Endothelial cell of umbilical vein (primary cell): Measurements from ENCODE around the gene UNC5C. TPM values are rescaled to one million over a fixed set of nuclear protein-coding genes. Genes with fewer than 3 reads are reported as not detected.

Experiments
- BruUV-seq: library from RNA; stranded (reverse); fragments of 400-500 nt; replicated peaks from 2 replicates; lab custom pipeline; 2021; lab: Mats Ljungman, UMichigan
- CTCF ChIA-PET: fragments of 300-600, 350-600 bp; sonication (Branson Sonifier 250); formaldehyde crosslinking; loops from one replicate; lab custom pipeline; 2021; ENCODE audit warnings: antibody characterized with exemption, inconsistent platforms; lab: Charles Lee
- POLR2A ChIA-PET: fragments of 300-600, 350-600 bp; sonication (Branson Sonifier 250); formaldehyde crosslinking; loops from one replicate; lab custom pipeline; 2021; ENCODE audit warnings: antibody characterized with exemption, inconsistent platforms; lab: Charles Lee
- DNase-seq: peaks from one replicate; pipeline ENCODE4 v3.0.0-alpha.2; 2011; ENCODE audit warnings: low read depth, low spot score
- FAIRE-seq: peaks from 2 replicates; lab custom pipeline; 2011; peaks lifted over from hg19 to GRCh38; lab: Jason Lieb, UNC
- H2AFZ ChIP-seq: 2 replicates; pipeline ENCODE4 v1.6.0; 2012; ENCODE audit warnings: low read depth, low read length, control low read depth, inconsistent platforms
- H3K27ac ChIP-seq: 2 replicates; pipeline ENCODE4 v1.5.1; 2011; ENCODE audit warnings: low read depth, mild to moderate bottlenecking, control low read depth, low read length, moderate library complexity; ENCODE audit not compliant: insufficient read depth
- H3K27me3 ChIP-seq, 2 experiments: 2 replicates each; pipeline versions ENCODE4 v1.6.0 to v1.6.1; 2011; ENCODE audit warnings: low read length in 2 of 2, mixed read lengths in 1 of 2; ENCODE audit not compliant: control insufficient read depth in 2 of 2, insufficient read depth in 2 of 2
- H3K36me3 ChIP-seq, 2 experiments: 2 replicates in 1 of 2; 3 replicates in 1 of 2; pipeline ENCODE4 v1.5.1; 2011; ENCODE audit warnings: low read length in 2 of 2, mild to moderate bottlenecking in 1 of 2, moderate library complexity in 1 of 2; ENCODE audit not compliant: control insufficient read depth in 2 of 2, insufficient read depth in 2 of 2; ENCODE audit errors: extremely low read depth in 1 of 2
- H3K4me1 ChIP-seq: 3 replicates; pipeline ENCODE4 v1.5.1; 2011; ENCODE audit warnings: mild to moderate bottlenecking, low read length; ENCODE audit not compliant: control insufficient read depth, insufficient read depth; ENCODE audit errors: extremely low read depth
- H3K4me2 ChIP-seq: 2 replicates; pipeline ENCODE4 v1.6.1; 2011; ENCODE audit warnings: low read length, control low read depth, mixed read lengths; ENCODE audit not compliant: insufficient read depth
- H3K4me3 ChIP-seq, 3 experiments: fragments of 200-600 bp in 1 of 3; sonication (generic), shearing (Covaris generic) in 1 of 3; replicated peaks in 1 of 3; 2 replicates each; pipeline ENCODE4 v1.5.1; 2011 to 2016; ENCODE audit warnings: control low read depth in 3 of 3, low read length in 3 of 3, mild to moderate bottlenecking in 2 of 3, inconsistent platforms in 1 of 3, low read depth in 1 of 3, moderate library complexity in 1 of 3; ENCODE audit not compliant: insufficient read depth in 1 of 3
- H3K79me2 ChIP-seq: 2 replicates; pipeline ENCODE4 v1.6.0; 2012; ENCODE audit warnings: low read length, inconsistent platforms; ENCODE audit not compliant: control insufficient read depth, insufficient read depth
- H3K9ac ChIP-seq: replicated peaks from 2 replicates; pipeline ENCODE3; 2011; ENCODE audit warnings: low read length, control low read depth; ENCODE audit not compliant: insufficient read depth; ENCODE audit errors: extremely low read depth
- H3K9me1 ChIP-seq: replicated peaks from 3 replicates; pipeline ENCODE4 v1.6.0; 2011; ENCODE audit warnings: mild to moderate bottlenecking, low read length; ENCODE audit not compliant: control insufficient read depth, insufficient read depth; ENCODE audit errors: extremely low read depth
- H3K9me3 ChIP-seq: replicated peaks from 2 replicates; pipeline ENCODE4 v1.5.1; 2012; ENCODE audit warnings: low read length, inconsistent platforms; ENCODE audit not compliant: control insufficient read depth, insufficient read depth
- H4K20me1 ChIP-seq: replicated peaks from 2 replicates; pipeline ENCODE3; 2011; ENCODE audit warnings: mild to moderate bottlenecking, low read length; ENCODE audit not compliant: control insufficient read depth, insufficient read depth; ENCODE audit errors: extremely low read depth
- EZH2 ChIP-seq: IDR thresholded peaks from 2 replicates; pipeline ENCODE4 v1.6.1; 2012; ENCODE audit warnings: borderline replicate concordance, low read depth, mild to moderate bottlenecking, moderate library complexity, low read length, inconsistent platforms; ENCODE audit not compliant: severe bottlenecking
- FOS ChIP-seq: IDR thresholded peaks from 2 replicates; pipeline ENCODE4 v1.6.1; 2011; ENCODE audit warnings: mild to moderate bottlenecking, low read length, moderate library complexity, borderline replicate concordance; ENCODE audit not compliant: insufficient read depth
- GATA2 ChIP-seq: IDR thresholded peaks from 2 replicates; pipeline ENCODE4 v1.7.0; 2011; ENCODE audit warnings: low read depth, mild to moderate bottlenecking, moderate library complexity, mixed read lengths, low read length; ENCODE audit not compliant: insufficient read length, insufficient read depth
- JUN ChIP-seq: IDR thresholded peaks from 2 replicates; pipeline ENCODE4 v1.6.1; 2011; ENCODE audit warnings: borderline replicate concordance, low read depth; ENCODE audit not compliant: insufficient read length, insufficient read depth
- MYC ChIP-seq: IDR thresholded peaks from one replicate; pipeline ENCODE4 v1.6.1; 2011; ENCODE audit warnings: mild to moderate bottlenecking, low read depth, low read length
- POLR2A ChIP-seq: IDR thresholded peaks from 2 replicates; pipeline ENCODE4 v1.6.1; 2012; ENCODE audit warnings: low read depth, mild to moderate bottlenecking, control low read depth, low read length
- POLR2AphosphoS5 ChIP-seq: IDR thresholded peaks from 2 replicates; pipeline ENCODE4 v1.6.1; 2012; ENCODE audit warnings: low read depth, mild to moderate bottlenecking, control low read depth, low read length, moderate library complexity; ENCODE audit not compliant: insufficient read depth
- dilution Hi-C: fragments of 300-500 bp; cut with MboI; formaldehyde crosslinking; loops from one replicate; pipeline ENCODE4 v1.15.0; 2019; ENCODE audit warnings: low sequenced_read_pairs; ENCODE audit not compliant: extremely low pct_ligation_motif_present
- intact Hi-C: fragments of 100-400 bp; cut with micrococcal nuclease; formaldehyde crosslinking; loops from one replicate; pipeline ENCODE4 v1.10.0; 2022
- polyA plus RNA-seq, 4 experiments: library from polyadenylated mRNA; depleted of rRNA in 3 of 4; stranded (reverse) in 3 of 4; unstranded in 1 of 4; fragments of >200 nt; gene quantifications; 2 replicates each; pipeline versions ENCODE4 v1.2.1 to v1.2.3, GENCODE V29; 2011 to 2012; ENCODE audit warnings: missing spikeins in 1 of 4
- total RNA-seq: library from RNA; stranded (reverse); gene quantifications from 2 replicates; pipeline ENCODE4 v1.2.3, GENCODE V29; 2021
- TF ChIP-seq, protein P1 (sequence below), 2 donors: IDR thresholded peaks; 1 replicate in 1 of 2; 2 replicates in 1 of 2; pipeline ENCODE4 v1.5.1; 2011; ENCODE audit warnings: low read length in 2 of 2, mild to moderate bottlenecking in 2 of 2, moderate library complexity in 2 of 2, control low read depth in 1 of 2, inconsistent platforms in 1 of 2, low read depth in 1 of 2; ENCODE audit not compliant: insufficient read depth in 1 of 2; ENCODE audit errors: extremely low read depth in 1 of 2
- TF ChIP-seq, protein P2 (sequence below): IDR thresholded peaks from 2 replicates; pipeline ENCODE4 v1.6.1; 2011; ENCODE audit not compliant: insufficient read depth, insufficient read length

Gene UNC5C
- total and polyA plus RNA-seq, 2 donors (not counting 3 experiments of a cell fraction or from before 2014, with no cell fraction given) = 0.44 to 0.53 TPM

GRCh38 chr4:95381843-95382580, 166.8 kb downstream of the UNC5C start:
- H3K36me3 ChIP-seq = no peaks in the 10 kb centered on the region
- DNase-seq (no peak), FAIRE-seq (no peak)
- no peak overlapping the region for H2AFZ ChIP-seq
- H4K20me1 ChIP-seq = no peaks in the 10 kb centered on the region
- TF ChIP-seq GATA2 (no peak), FOS (no peak), EZH2 (no peak), POLR2A (no peak), POLR2AphosphoS5 (no peak), JUN (no peak), MYC (no peak)
- TF ChIP-seq, protein P1, sequence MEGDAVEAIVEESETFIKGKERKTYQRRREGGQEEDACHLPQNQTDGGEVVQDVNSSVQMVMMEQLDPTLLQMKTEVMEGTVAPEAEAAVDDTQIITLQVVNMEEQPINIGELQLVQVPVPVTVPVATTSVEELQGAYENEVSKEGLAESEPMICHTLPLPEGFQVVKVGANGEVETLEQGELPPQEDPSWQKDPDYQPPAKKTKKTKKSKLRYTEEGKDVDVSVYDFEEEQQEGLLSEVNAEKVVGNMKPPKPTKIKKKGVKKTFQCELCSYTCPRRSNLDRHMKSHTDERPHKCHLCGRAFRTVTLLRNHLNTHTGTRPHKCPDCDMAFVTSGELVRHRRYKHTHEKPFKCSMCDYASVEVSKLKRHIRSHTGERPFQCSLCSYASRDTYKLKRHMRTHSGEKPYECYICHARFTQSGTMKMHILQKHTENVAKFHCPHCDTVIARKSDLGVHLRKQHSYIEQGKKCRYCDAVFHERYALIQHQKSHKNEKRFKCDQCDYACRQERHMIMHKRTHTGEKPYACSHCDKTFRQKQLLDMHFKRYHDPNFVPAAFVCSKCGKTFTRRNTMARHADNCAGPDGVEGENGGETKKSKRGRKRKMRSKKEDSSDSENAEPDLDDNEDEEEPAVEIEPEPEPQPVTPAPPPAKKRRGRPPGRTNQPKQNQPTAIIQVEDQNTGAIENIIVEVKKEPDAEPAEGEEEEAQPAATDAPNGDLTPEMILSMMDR (IDR thresholded peaks at IDR 0.05; ENCODE audit: extremely low read depth in 1 of 2, insufficient read depth in 1 of 2, low read depth in 1 of 2, low read length in 2 of 2) = no peak
- TF ChIP-seq, protein P2, sequence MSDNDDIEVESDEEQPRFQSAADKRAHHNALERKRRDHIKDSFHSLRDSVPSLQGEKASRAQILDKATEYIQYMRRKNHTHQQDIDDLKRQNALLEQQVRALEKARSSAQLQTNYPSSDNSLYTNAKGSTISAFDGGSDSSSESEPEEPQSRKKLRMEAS = no peak
- H3K4me2 ChIP-seq = no peak overlapping the region
- no peaks in the 10 kb centered on the region for H3K9me3 ChIP-seq
- no peaks in the 10 kb centered on the region for H3K79me2 ChIP-seq
- no peaks in the 10 kb centered on the region for H3K9me1 ChIP-seq
- dilution Hi-C loops (no loop called here), intact Hi-C loops (no loop called here)
- ChIA-PET CTCF (interaction anchor here (1.3 to 1.5 kb wide), 2 partner anchors 10 to 93 kb away, joined by 3 read pairs; no protein-coding TSS in a partner anchor), POLR2A (no interaction called here)
- no TSS peak for BruUV-seq
- H3K27ac ChIP-seq = no peak overlapping the region
- H3K4me1 ChIP-seq = no peaks in the 10 kb centered on the region
- H3K27me3 ChIP-seq = no peaks in the 10 kb centered on the region
- no peak overlapping the region for H3K4me3 ChIP-seq
- no peak overlapping the region for H3K9ac ChIP-seq
